ENCODE data around the gene FAM13A.

Gene FAM13A

GRCh38 chr4:88802585-88803286, 254.2 kb downstream of the FAM13A start:
- Mint-ChIP-seq H3K9me3 (no peaks in the 10 kb centered on the region), H3K4me1 (peaks cover 20% of the 10 kb centered on the region), H3K27ac (no peak overlapping the region), H3K36me3 (peaks cover 7% of the 10 kb centered on the region), H3K4me3 (no peak overlapping the region)
- ATAC-seq = no peak
- no peak for DNase-seq (ENCODE audit: low spot score in 2 of 2)

- H3K9me3 Mint-ChIP-seq = no peaks in the 10 kb centered on the region
- ATAC-seq = no peak
Observed at GRCh38 chr4:88802138-88802537, 254.8 kb downstream of the FAM13A start.

GRCh38 chr4:88799900-88800299, 257.1 kb downstream of the FAM13A start:
- Mint-ChIP-seq H3K4me1 (peaks cover 20% of the 10 kb centered on the region), H3K9me3 (no peaks in the 10 kb centered on the region), H3K36me3 (peaks cover 7% of the 10 kb centered on the region), H3K4me3 (no peak overlapping the region), H3K27ac (no peak overlapping the region)
- DNase-seq (ENCODE audit: low spot score in 2 of 2) = no peak
- ATAC-seq = peak; percentile 74

More at GRCh38 chr4:88802138-88802537, 254.8 kb downstream of the FAM13A start:
- Mint-ChIP-seq H3K4me3 (no peak overlapping the region), H3K4me1 (peaks cover 20% of the 10 kb centered on the region), H3K36me3 (peaks cover 7% of the 10 kb centered on the region), H3K27ac (no peak overlapping the region)
- no peak for DNase-seq (ENCODE audit: low spot score in 2 of 2)

- Mint-ChIP-seq H3K27ac (no peak overlapping the region), H3K9me3 (no peaks in the 10 kb centered on the region), H3K36me3 (peaks cover 4% of the 10 kb centered on the region), H3K4me1 (peaks cover 13% of the 10 kb centered on the region), H3K4me3 (no peak overlapping the region)
- DNase-seq (ENCODE audit: low spot score in 2 of 2) (no peak), ATAC-seq (no peak)
Observed at GRCh38 chr4:88797725-88798124, 259.3 kb downstream of the FAM13A start.

GRCh38 chr4:88796545-88796944, 260.4 kb downstream of the FAM13A start:
- Mint-ChIP-seq H3K27ac (no peak overlapping the region), H3K36me3 (no peaks in the 10 kb centered on the region), H3K9me3 (no peaks in the 10 kb centered on the region), H3K4me3 (no peak overlapping the region), H3K4me1 (peaks cover 20% of the 10 kb centered on the region)
- DNase-seq (ENCODE audit: low spot score in 2 of 2) = no peak
- no peak for ATAC-seq

- Mint-ChIP-seq H3K9me3 (no peaks in the 10 kb centered on the region), H3K27ac (no peak overlapping the region), H3K36me3 (no peaks in the 10 kb centered on the region), H3K4me3 (no peak overlapping the region), H3K4me1 (peaks cover 18% of the 10 kb centered on the region)
- DNase-seq (ENCODE audit: low spot score in 2 of 2) (no peak), ATAC-seq (no peak)
Observed at GRCh38 chr4:88794952-88795351, 262.0 kb downstream of the FAM13A start.

- no peaks in the 10 kb centered on the region for H3K36me3 Mint-ChIP-seq
- H3K27ac Mint-ChIP-seq = no peak overlapping the region
- H3K4me3 Mint-ChIP-seq = no peak overlapping the region
- ATAC-seq = no peak
- no peaks in the 10 kb centered on the region for H3K9me3 Mint-ChIP-seq
- DNase-seq (ENCODE audit: low spot score in 2 of 2) = no peak
- H3K4me1 Mint-ChIP-seq = peaks cover 14% of the 10 kb centered on the region
Observed at GRCh38 chr4:88794087-88794690, 262.8 kb downstream of the FAM13A start.

GRCh38 chr4:88793475-88793874, 263.5 kb downstream of the FAM13A start:
- no peak for DNase-seq (ENCODE audit: low spot score in 2 of 2)
- Mint-ChIP-seq H3K9me3 (no peaks in the 10 kb centered on the region), H3K4me1 (peaks cover 14% of the 10 kb centered on the region), H3K36me3 (no peaks in the 10 kb centered on the region), H3K4me3 (no peak overlapping the region), H3K27ac (no peak overlapping the region)
- peak; percentile 72 for ATAC-seq

- peaks cover 14% of the 10 kb centered on the region for H3K4me1 Mint-ChIP-seq
- H3K4me3 Mint-ChIP-seq = no peak overlapping the region
- ATAC-seq (no peak), DNase-seq (ENCODE audit: low spot score in 2 of 2) (no peak)
- peaks cover 6% of the 10 kb centered on the region for H3K36me3 Mint-ChIP-seq
- peak overlapping the region; percentile 27 for H3K27ac Mint-ChIP-seq
- no peaks in the 10 kb centered on the region for H3K9me3 Mint-ChIP-seq
Observed at GRCh38 chr4:88792821-88793220, 264.2 kb downstream of the FAM13A start.

GRCh38 chr4:88792268-88792781, 264.7 kb downstream of the FAM13A start:
- no peaks in the 10 kb centered on the region for H3K9me3 Mint-ChIP-seq
- H3K4me3 Mint-ChIP-seq = no peak overlapping the region
- ATAC-seq (peak; percentile 93), DNase-seq (ENCODE audit: low spot score in 2 of 2) (no peak)
- peak overlapping the region; percentile 27 for H3K27ac Mint-ChIP-seq
- H3K4me1 Mint-ChIP-seq = peaks cover 14% of the 10 kb centered on the region
- H3K36me3 Mint-ChIP-seq = peaks cover 11% of the 10 kb centered on the region

- Mint-ChIP-seq H3K4me1 (peaks cover 14% of the 10 kb centered on the region), H3K9me3 (no peaks in the 10 kb centered on the region), H3K27ac (no peak overlapping the region), H3K4me3 (no peak overlapping the region), H3K36me3 (peaks cover 22% of the 10 kb centered on the region)
- no peak for DNase-seq (ENCODE audit: low spot score in 2 of 2)
- no peak for ATAC-seq
Observed at GRCh38 chr4:88791274-88791673, 265.7 kb downstream of the FAM13A start.

- ATAC-seq (no peak), DNase-seq (ENCODE audit: low spot score in 2 of 2) (no peak)
- H3K4me3 Mint-ChIP-seq = no peak overlapping the region
- peaks cover 40% of the 10 kb centered on the region for H3K36me3 Mint-ChIP-seq
- peaks cover 14% of the 10 kb centered on the region for H3K4me1 Mint-ChIP-seq
- no peaks in the 10 kb centered on the region for H3K9me3 Mint-ChIP-seq
- no peak overlapping the region for H3K27ac Mint-ChIP-seq
Observed at GRCh38 chr4:88788895-88789294, 268.1 kb downstream of the FAM13A start.

GRCh38 chr4:88788424-88788823, 268.6 kb downstream of the FAM13A start:
- Mint-ChIP-seq H3K9me3 (no peaks in the 10 kb centered on the region), H3K27ac (no peak overlapping the region), H3K4me3 (no peak overlapping the region), H3K36me3 (peaks cover 45% of the 10 kb centered on the region), H3K4me1 (peaks cover 14% of the 10 kb centered on the region)
- ATAC-seq (no peak), DNase-seq (ENCODE audit: low spot score in 2 of 2) (no peak)

GRCh38 chr4:88786011-88786410, 271.0 kb downstream of the FAM13A start:
- Mint-ChIP-seq H3K4me1 (no peaks in the 10 kb centered on the region), H3K36me3 (peaks cover 50% of the 10 kb centered on the region), H3K27ac (no peak overlapping the region), H3K9me3 (no peaks in the 10 kb centered on the region), H3K4me3 (no peak overlapping the region)
- ATAC-seq (no peak), DNase-seq (ENCODE audit: low spot score in 2 of 2) (no peak)

GRCh38 chr4:88780389-88780788, 276.6 kb downstream of the FAM13A start:
- Mint-ChIP-seq H3K9me3 (no peaks in the 10 kb centered on the region), H3K36me3 (peaks cover 30% of the 10 kb centered on the region), H3K4me1 (no peaks in the 10 kb centered on the region), H3K4me3 (no peak overlapping the region), H3K27ac (no peak overlapping the region)
- no peak for DNase-seq (ENCODE audit: low spot score in 2 of 2)
- ATAC-seq = no peak

GRCh38 chr4:88779431-88779830, 277.6 kb downstream of the FAM13A start:
- H3K4me3 Mint-ChIP-seq = no peak overlapping the region
- H3K36me3 Mint-ChIP-seq = peaks cover 33% of the 10 kb centered on the region
- DNase-seq (ENCODE audit: low spot score in 2 of 2) = no peak

More at GRCh38 chr4:88779431-88779830, 277.6 kb downstream of the FAM13A start:
- no peak for ATAC-seq
- H3K27ac Mint-ChIP-seq = no peak overlapping the region
- no peaks in the 10 kb centered on the region for H3K9me3 Mint-ChIP-seq
- no peaks in the 10 kb centered on the region for H3K4me1 Mint-ChIP-seq
